ENCODE results near the gene TMEM72. TPM values are rescaled to one million over a fixed set of nuclear protein-coding genes. Genes with fewer than 3 reads are reported as not detected.

Gene TMEM72
- total RNA-seq, 1 experiment from 2014 or later, result not detected

DNA sequence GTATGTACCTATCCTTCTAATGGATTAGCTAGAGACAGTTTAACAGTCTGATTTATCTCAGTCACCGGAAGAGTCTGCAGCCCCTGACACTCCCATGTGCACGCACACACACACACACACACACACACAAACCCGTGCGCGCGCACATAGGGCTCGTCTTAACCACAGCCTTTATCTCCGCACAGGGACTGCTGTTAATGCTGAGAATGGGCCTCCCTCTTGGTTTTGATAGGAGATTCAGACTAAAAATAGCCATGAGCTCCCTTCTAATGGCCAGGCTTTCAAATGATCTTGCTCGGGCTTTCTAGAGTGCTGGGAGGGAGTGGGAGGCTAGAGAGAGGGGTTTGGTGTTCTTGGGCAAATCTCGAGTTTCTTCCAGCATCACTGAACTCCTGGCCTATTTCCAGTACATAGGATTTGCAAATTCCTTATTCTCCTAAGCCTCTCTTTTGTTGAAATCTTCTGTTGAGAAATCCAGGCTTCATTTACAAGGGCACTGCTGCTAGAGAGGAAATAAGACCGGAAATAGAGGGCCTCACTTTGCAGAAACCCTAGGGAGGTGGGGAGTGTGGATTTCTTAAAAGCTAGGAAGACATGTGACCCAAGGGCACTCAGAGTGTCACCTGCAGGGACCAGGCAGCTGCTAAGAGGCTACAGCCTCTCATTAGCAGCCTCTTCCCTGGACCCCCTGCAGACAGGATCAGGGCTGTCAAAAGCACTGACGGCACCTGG is 2.4 kb downstream of the TMEM72 start:
- ChIA-PET CTCF (no interaction called here), POLR2A (ENCODE audit: unreplicated experiment) (no interaction called here)
- TF ChIP-seq CTCF (conservative IDR thresholded peaks at IDR 0.05), result no peak
- no peak for TF ChIP-seq EZH2 (IDR thresholded peaks at IDR 0.05; ENCODE audit: low read depth)
- no TSS peak for BruUV-seq (replicated peaks)
- no peak overlapping the region for H3K27ac ChIP-seq
- H3K9me3 ChIP-seq (ENCODE audit: insufficient read depth, low read depth), result 0 out of 2 replicates have a peak, but pooled peaks cover 4% of the 10 kb centered on the region
- no peaks in the 10 kb centered on the region for H3K4me1 ChIP-seq (replicated peaks; ENCODE audit: insufficient read depth)
- intact Hi-C loops (cut with micrococcal nuclease; ENCODE audit: unreplicated experiment), result no loop called here
- H2AFZ ChIP-seq, result no peak overlapping the region
- DNase-seq, result no peak
- no peaks in the 10 kb centered on the region for H3K9me2 ChIP-seq (ENCODE audit: insufficient read depth)
- no peaks in the 10 kb centered on the region for H3F3A ChIP-seq (ENCODE audit: insufficient read depth, low read depth)
- no peaks in the 10 kb centered on the region for H3K79me2 ChIP-seq (ENCODE audit: low read depth)
- H3K4me3 ChIP-seq, result no peak overlapping the region
- no peak overlapping the region for H3K4me2 ChIP-seq
- no peaks in the 10 kb centered on the region for H3K36me3 ChIP-seq (ENCODE audit: low read depth)
- H3K27me3 ChIP-seq (ENCODE audit: insufficient read depth, low read depth), result peaks cover 76% of the 10 kb centered on the region
- no peaks in the 10 kb centered on the region for H4K20me1 ChIP-seq (ENCODE audit: insufficient read depth)

GRCh38 chr10:44914891-44915290 is 3.8 kb downstream of the TMEM72 start:
- POLR2A ChIA-PET (ENCODE audit: unreplicated experiment), result no interaction called here
- H3K36me3 ChIP-seq (ENCODE audit: low read depth), result no peaks in the 10 kb centered on the region
- H3K9me2 ChIP-seq (ENCODE audit: insufficient read depth), result no peaks in the 10 kb centered on the region
- no peaks in the 10 kb centered on the region for H4K20me1 ChIP-seq (ENCODE audit: insufficient read depth)
- no peaks in the 10 kb centered on the region for H3F3A ChIP-seq (ENCODE audit: insufficient read depth, low read depth)
- no peak overlapping the region for H2AFZ ChIP-seq
- TF ChIP-seq EZH2 (IDR thresholded peaks at IDR 0.05; ENCODE audit: low read depth), result no peak
- TF ChIP-seq CTCF (conservative IDR thresholded peaks at IDR 0.05), result no peak
- no peak overlapping the region for H3K4me3 ChIP-seq
- H3K27ac ChIP-seq, result no peak overlapping the region
- CTCF ChIA-PET, result no interaction called here
- DNase-seq, result no peak
- intact Hi-C loops (cut with micrococcal nuclease; ENCODE audit: unreplicated experiment), result no loop called here
- no peak overlapping the region for H3K4me2 ChIP-seq
- H3K4me1 ChIP-seq (replicated peaks; ENCODE audit: insufficient read depth), result no peaks in the 10 kb centered on the region
- peaks cover 74% of the 10 kb centered on the region for H3K27me3 ChIP-seq (ENCODE audit: insufficient read depth, low read depth)
- H3K79me2 ChIP-seq (ENCODE audit: low read depth), result no peaks in the 10 kb centered on the region
- 0 out of 2 replicates have a peak, but pooled peaks cover 4% of the 10 kb centered on the region for H3K9me3 ChIP-seq (ENCODE audit: insufficient read depth, low read depth)
- no TSS peak for BruUV-seq (replicated peaks)

DNA sequence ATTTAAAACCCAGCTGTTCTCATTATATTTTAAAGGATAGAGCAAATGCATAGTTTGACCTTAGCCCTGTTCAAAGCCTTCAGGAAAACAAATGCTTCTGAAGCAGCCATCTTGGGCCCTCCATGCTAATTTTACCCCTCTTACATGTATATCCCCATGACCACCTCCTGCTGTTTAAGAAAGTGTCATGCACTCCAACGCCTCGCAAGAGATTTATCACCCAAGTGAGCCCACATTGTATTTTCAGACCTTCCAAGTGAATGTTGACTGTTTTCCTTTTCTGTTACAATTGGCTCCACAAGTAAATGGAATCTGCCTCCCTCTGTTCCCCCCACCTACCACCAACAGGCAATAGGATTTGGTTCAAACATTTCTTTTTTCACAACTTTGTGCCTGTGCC is 5.3 kb downstream of the TMEM72 start:
- H3K79me2 ChIP-seq (ENCODE audit: low read depth), result no peaks in the 10 kb centered on the region
- no peak overlapping the region for H2AFZ ChIP-seq
- H3K27ac ChIP-seq, result no peak overlapping the region
- ChIA-PET CTCF (no interaction called here), POLR2A (ENCODE audit: unreplicated experiment) (no interaction called here)
- no peaks in the 10 kb centered on the region for H3K9me2 ChIP-seq (ENCODE audit: insufficient read depth)
- no peaks in the 10 kb centered on the region for H3F3A ChIP-seq (ENCODE audit: insufficient read depth, low read depth)
- no peak overlapping the region for H3K4me2 ChIP-seq
- DNase-seq, result no peak
- peaks cover 73% of the 10 kb centered on the region for H3K27me3 ChIP-seq (ENCODE audit: insufficient read depth, low read depth)
- no peaks in the 10 kb centered on the region for H3K36me3 ChIP-seq (ENCODE audit: low read depth)
- H3K9me3 ChIP-seq (ENCODE audit: insufficient read depth, low read depth), result 0 out of 2 replicates have a peak, but pooled peaks cover 4% of the 10 kb centered on the region
- no TSS peak for BruUV-seq (replicated peaks)
- no peaks in the 10 kb centered on the region for H3K4me1 ChIP-seq (replicated peaks; ENCODE audit: insufficient read depth)
- H4K20me1 ChIP-seq (ENCODE audit: insufficient read depth), result no peaks in the 10 kb centered on the region
- no peak overlapping the region for H3K4me3 ChIP-seq
- no peak for TF ChIP-seq CTCF (conservative IDR thresholded peaks at IDR 0.05)
- no peak for TF ChIP-seq EZH2 (IDR thresholded peaks at IDR 0.05; ENCODE audit: low read depth)
- intact Hi-C loops (cut with micrococcal nuclease; ENCODE audit: unreplicated experiment), result no loop called here
